Activated CD8-positive, alpha-beta T cell treated with anti-CD3 and anti-CD28 coated beads, Interleukin-2, amount 10 ng/mL, durations not matched to agents 7 days and 5 days (primary cell): ENCODE measurements around the gene GRPEL1. TPM values are rescaled to one million over a fixed set of nuclear protein-coding genes. Genes with fewer than 3 reads are reported as not detected.
A peak's percentile ranks its signal among the peaks of the same experiment; 100 is the strongest.
"Not testable (repeated sequence)": the region's sequence is repeated elsewhere in the genome, so short reads cannot be mapped to it uniquely, and the experiment has no call there.

ENCODE experiments used
- ATAC-seq: fragments of 150-1000 bp; cut with Tn5 transposase; one replicate; pipeline ENCODE4 v1.10.0; 2021; ENCODE audit warnings: moderate library complexity
- CTCF ChIA-PET: fragments of 350-600 bp; sonication (Branson Sonifier 250); formaldehyde crosslinking; loops from one replicate; lab custom pipeline; 2021; ENCODE audit warnings: antibody characterized with exemption; lab: Charles Lee
- POLR2A ChIA-PET: fragments of 350-600 bp; sonication (Branson Sonifier 250); formaldehyde crosslinking; loops from one replicate; lab custom pipeline; 2021; ENCODE audit warnings: antibody characterized with exemption; lab: Charles Lee
- DNase-seq: peaks from one replicate; pipeline ENCODE4 v3.0.0-alpha.2; 2020
- H3K27ac Mint-ChIP-seq: one replicate; pipeline ENCODE4 v1.8.0; 2021; ENCODE audit warnings: mild to moderate bottlenecking, mixed read lengths
- H3K27me3 Mint-ChIP-seq: one replicate; pipeline ENCODE4 v1.8.0; 2021; ENCODE audit warnings: low read depth, mixed read lengths
- H3K36me3 Mint-ChIP-seq: one replicate; pipeline ENCODE4 v1.8.0; 2021; ENCODE audit warnings: low read depth, mixed read lengths
- H3K4me1 Mint-ChIP-seq: one replicate; pipeline ENCODE4 v1.8.0; 2021; ENCODE audit warnings: low read depth, mixed read lengths
- H3K4me3 Mint-ChIP-seq: one replicate; pipeline ENCODE4 v1.8.0; 2021; ENCODE audit warnings: mild to moderate bottlenecking, mixed read lengths
- H3K9me3 Mint-ChIP-seq: one replicate; pipeline ENCODE4 v1.8.0; 2022; ENCODE audit warnings: mixed read lengths; ENCODE audit not compliant: insufficient read depth
- total RNA-seq, 2 experiments: library from RNA; stranded (reverse); gene quantifications; one replicate each; pipeline ENCODE4 v1.2.3, GENCODE V29; 2021

The GRPEL1 gene
- total RNA-seq, 2 experiments from 2014 or later = 43.1 to 49.4 TPM

- Mint-ChIP-seq H3K4me1 (peaks cover 18% of the 10 kb centered on the region), H3K9me3 (no peaks in the 10 kb centered on the region), H3K27me3 (peaks cover 7% of the 10 kb centered on the region), H3K36me3 (no peaks in the 10 kb centered on the region), H3K27ac (no peak overlapping the region), H3K4me3 (peak overlapping the region; percentile 31)
- CTCF ChIA-PET = interaction anchor here (0.8 to 1.0 kb wide), 2 partner anchors 33 to 88 kb away, joined by 3 read pairs; partner anchors contain the start of gene SORCS2
- POLR2A ChIA-PET = no interaction called here
- DNase-seq = no peak
- ATAC-seq = no peak
Observed at GRCh38 chr4:7104366-7105031, 36.6 kb upstream of the GRPEL1 start.

- POLR2A ChIA-PET = no interaction called here
- H3K4me1 Mint-ChIP-seq = peaks cover 18% of the 10 kb centered on the region
- H3K36me3 Mint-ChIP-seq = no peaks in the 10 kb centered on the region
- no peak for DNase-seq
- H3K9me3 Mint-ChIP-seq = no peaks in the 10 kb centered on the region
- no peak overlapping the region for H3K27ac Mint-ChIP-seq
- H3K27me3 Mint-ChIP-seq = peaks cover 7% of the 10 kb centered on the region
- ATAC-seq = no peak
- H3K4me3 Mint-ChIP-seq = peak overlapping the region; percentile 79
- CTCF ChIA-PET = interaction anchor here (0.8 to 3.3 kb wide), 7 partner anchors 15 to 90 kb away, joined by 3 to 18 read pairs (median 4); partner anchors contain the start of genes SORCS2 and TADA2B
Observed at GRCh38 chr4:7103607-7104365, 35.9 kb upstream of the GRPEL1 start.

DNA sequence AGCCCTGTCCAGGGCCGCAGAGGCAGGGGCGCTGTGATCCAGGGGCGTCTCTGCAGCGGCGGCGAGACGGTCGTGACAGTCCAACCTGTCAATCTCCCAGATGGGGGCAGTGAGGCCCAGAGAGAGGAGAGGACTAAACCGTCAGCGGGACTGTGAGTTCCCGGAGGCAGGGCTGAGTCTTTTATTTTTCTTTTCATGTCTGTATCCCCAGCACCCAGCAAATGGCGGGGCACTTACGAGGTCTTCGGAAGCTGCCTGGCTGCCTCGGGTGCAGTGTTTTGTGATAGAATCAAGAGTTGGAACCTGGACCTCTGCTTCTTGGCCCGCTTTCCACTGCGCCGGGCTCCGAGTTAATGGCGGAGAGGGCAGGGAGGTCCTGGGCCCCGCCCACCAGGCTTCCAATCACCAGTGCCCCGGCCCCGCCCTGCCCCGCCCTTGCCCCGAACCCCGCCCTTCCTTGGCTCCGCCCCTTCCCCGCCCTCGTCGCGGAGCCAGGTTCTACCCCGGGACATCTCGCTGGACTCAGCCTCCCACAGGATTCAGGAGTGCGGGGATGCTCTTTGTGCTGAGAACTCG is 35.3 kb upstream of the GRPEL1 start:
- DNase-seq = peak; percentile 89
- H3K9me3 Mint-ChIP-seq = no peaks in the 10 kb centered on the region
- ChIA-PET POLR2A (interaction anchor here (1.0 kb wide), 1 partner anchor 35 kb away, joined by 7 read pairs; the partner anchor contains the start of gene GRPEL1), CTCF (interaction anchor here (0.9 to 3.3 kb wide), 17 partner anchors 9 to 137 kb away, joined by 3 to 27 read pairs (median 4); partner anchors contain the start of genes GRPEL1 and TADA2B)
- H3K27me3 Mint-ChIP-seq = peaks cover 7% of the 10 kb centered on the region
- peak overlapping the region; percentile 79 for H3K4me3 Mint-ChIP-seq
- H3K27ac Mint-ChIP-seq = peak overlapping the region; percentile 78
- H3K36me3 Mint-ChIP-seq = no peaks in the 10 kb centered on the region
- H3K4me1 Mint-ChIP-seq = peaks cover 18% of the 10 kb centered on the region
- peak; percentile 92 for ATAC-seq

GRCh38 chr4:7102516-7102909 is 34.6 kb upstream of the GRPEL1 start:
- peak; percentile 3 for ATAC-seq
- not testable (repeated sequence) for H3K9me3 Mint-ChIP-seq, DNase-seq, H3K36me3 Mint-ChIP-seq, H3K27me3 Mint-ChIP-seq
- ChIA-PET POLR2A (interaction anchor here (1.0 kb wide), 1 partner anchor 35 kb away, joined by 7 read pairs; the partner anchor contains the start of gene GRPEL1), CTCF (interaction anchor here (0.9 to 3.3 kb wide), 17 partner anchors 9 to 136 kb away, joined by 3 to 27 read pairs (median 4); partner anchors contain the start of genes GRPEL1 and TADA2B)
- H3K4me3 Mint-ChIP-seq = peak overlapping the region; percentile 79
- peaks cover 18% of the 10 kb centered on the region for H3K4me1 Mint-ChIP-seq
- peak overlapping the region; percentile 78 for H3K27ac Mint-ChIP-seq

- peaks cover 18% of the 10 kb centered on the region for H3K4me1 Mint-ChIP-seq
- peak overlapping the region; percentile 79 for H3K4me3 Mint-ChIP-seq
- no peak overlapping the region for H3K27ac Mint-ChIP-seq
- H3K36me3 Mint-ChIP-seq = no peaks in the 10 kb centered on the region
- peak; percentile 61 for ATAC-seq
- peak; percentile 68 for DNase-seq
- POLR2A ChIA-PET = interaction anchor here (0.8 to 1.0 kb wide), 2 partner anchors 34 kb away, joined by 3 to 7 read pairs; partner anchors contain the start of gene GRPEL1
- peaks cover 12% of the 10 kb centered on the region for H3K27me3 Mint-ChIP-seq
- CTCF ChIA-PET = interaction anchor here (0.5 to 3.3 kb wide), 19 partner anchors 8 to 136 kb away, joined by 3 to 27 read pairs (median 4); partner anchors contain the start of genes GRPEL1 and TADA2B
- H3K9me3 Mint-ChIP-seq = no peaks in the 10 kb centered on the region
Observed at GRCh38 chr4:7101692-7102515, 34.0 kb upstream of the GRPEL1 start.

DNA sequence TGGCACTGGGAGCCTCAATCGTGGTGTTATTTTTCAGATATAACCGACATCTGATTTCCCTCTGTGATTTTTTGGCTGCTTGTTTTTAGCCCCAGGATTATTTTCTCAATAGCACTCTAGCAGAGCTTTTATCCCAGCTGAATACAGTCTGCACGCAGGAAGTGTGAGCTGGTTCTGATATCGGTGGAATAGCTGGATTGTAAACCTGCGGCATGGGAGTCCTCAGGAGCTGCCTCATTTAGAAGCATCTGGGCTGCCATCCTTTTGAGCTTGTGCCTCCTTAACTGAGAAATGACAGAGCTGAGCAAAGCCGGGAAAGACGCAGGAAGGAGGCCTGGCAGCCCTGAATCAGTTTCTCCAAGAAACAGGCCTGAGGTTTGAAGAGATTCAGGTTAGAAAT is 28.4 kb upstream of the GRPEL1 start:
- Mint-ChIP-seq H3K36me3 (no peaks in the 10 kb centered on the region), H3K27me3 (peaks cover 20% of the 10 kb centered on the region), H3K4me1 (no peaks in the 10 kb centered on the region), H3K9me3 (no peaks in the 10 kb centered on the region), H3K4me3 (no peak overlapping the region), H3K27ac (no peak overlapping the region)
- DNase-seq (no peak), ATAC-seq (no peak)
- ChIA-PET POLR2A (interaction anchor here (0.7 kb wide), 1 partner anchor 17 kb away, joined by 5 read pairs; no protein-coding TSS in a partner anchor), CTCF (no interaction called here)

DNA sequence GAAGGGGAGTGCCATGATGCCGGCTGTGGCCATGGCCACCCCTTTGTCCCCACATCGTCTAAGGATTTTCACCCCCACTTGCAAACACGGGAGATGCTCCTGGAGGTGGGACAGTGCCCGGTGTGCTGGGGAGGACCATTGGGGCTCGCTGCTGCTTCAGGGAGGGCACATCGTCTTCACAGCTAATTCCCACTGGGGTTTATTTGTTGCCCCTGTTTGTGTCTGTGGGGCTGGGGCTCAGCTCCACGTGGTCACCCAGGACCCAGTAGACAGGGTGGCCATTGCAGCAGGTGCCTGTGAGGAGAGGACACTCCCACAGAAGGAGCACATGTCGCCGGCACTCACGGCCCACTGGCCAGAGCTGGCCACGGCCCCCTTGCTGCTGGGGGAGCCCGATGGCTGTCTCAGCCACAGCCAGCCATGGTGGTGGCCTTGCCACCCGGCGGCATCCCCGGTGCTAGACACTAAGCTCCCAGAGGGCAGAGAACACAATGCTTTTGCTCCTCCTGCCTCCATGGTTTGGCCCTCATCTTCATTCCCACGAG is 27.8 kb upstream of the GRPEL1 start:
- peaks cover 20% of the 10 kb centered on the region for H3K27me3 Mint-ChIP-seq
- ATAC-seq (no peak), DNase-seq (no peak)
- POLR2A ChIA-PET = no interaction called here
- no peaks in the 10 kb centered on the region for H3K4me1 Mint-ChIP-seq
- no peaks in the 10 kb centered on the region for H3K36me3 Mint-ChIP-seq
- CTCF ChIA-PET = no interaction called here
- no peaks in the 10 kb centered on the region for H3K9me3 Mint-ChIP-seq
- H3K27ac Mint-ChIP-seq = no peak overlapping the region
- no peak overlapping the region for H3K4me3 Mint-ChIP-seq

DNA sequence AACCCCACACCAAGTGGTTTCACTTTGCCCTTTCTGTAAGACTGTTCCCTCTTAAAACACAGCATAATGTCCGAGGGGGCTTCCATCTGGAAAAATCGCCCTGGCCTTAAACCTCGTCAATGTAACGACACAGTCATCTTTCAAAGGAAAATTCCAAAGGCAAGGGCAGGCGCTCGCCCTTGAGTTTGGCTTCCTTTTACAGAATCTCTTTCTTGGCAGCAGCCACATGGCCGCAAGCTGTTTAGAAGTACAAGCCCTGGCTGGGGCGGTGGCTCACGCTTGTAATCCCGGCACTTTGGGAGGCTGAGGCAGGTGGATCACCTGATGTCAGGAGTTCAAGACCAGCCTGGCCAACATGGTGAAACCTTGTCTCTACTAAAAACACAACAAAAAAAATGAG is 27.1 kb upstream of the GRPEL1 start:
- peaks cover 20% of the 10 kb centered on the region for H3K27me3 Mint-ChIP-seq
- no peak for ATAC-seq
- H3K9me3 Mint-ChIP-seq = no peaks in the 10 kb centered on the region
- CTCF ChIA-PET = interaction anchor here (1.2 to 1.7 kb wide), 2 partner anchors 7 to 24 kb away, joined by 4 to 8 read pairs; no protein-coding TSS in a partner anchor
- no peaks in the 10 kb centered on the region for H3K36me3 Mint-ChIP-seq
- H3K4me1 Mint-ChIP-seq = no peaks in the 10 kb centered on the region
- POLR2A ChIA-PET = no interaction called here
- no peak for DNase-seq
- H3K4me3 Mint-ChIP-seq = no peak overlapping the region
- H3K27ac Mint-ChIP-seq = no peak overlapping the region

DNA sequence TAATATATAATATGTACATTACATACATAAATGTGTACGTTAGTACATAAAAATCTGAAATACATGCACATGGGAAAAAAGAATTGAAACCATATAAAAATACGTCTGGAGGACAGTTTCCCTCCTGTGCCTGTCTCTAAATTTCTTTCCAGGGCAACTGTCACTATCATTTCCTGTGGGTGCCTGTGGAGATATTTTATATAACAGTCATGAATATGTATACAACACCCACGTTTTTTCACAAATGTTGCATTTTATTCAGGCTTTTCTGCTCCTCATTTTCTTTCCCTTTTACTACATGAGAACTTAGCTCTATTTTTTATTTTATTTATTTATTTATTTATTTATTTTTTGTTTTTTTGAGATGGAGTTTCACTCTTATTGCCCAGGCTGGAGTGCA is 24.2 kb upstream of the GRPEL1 start:
- no peak for DNase-seq

DNA sequence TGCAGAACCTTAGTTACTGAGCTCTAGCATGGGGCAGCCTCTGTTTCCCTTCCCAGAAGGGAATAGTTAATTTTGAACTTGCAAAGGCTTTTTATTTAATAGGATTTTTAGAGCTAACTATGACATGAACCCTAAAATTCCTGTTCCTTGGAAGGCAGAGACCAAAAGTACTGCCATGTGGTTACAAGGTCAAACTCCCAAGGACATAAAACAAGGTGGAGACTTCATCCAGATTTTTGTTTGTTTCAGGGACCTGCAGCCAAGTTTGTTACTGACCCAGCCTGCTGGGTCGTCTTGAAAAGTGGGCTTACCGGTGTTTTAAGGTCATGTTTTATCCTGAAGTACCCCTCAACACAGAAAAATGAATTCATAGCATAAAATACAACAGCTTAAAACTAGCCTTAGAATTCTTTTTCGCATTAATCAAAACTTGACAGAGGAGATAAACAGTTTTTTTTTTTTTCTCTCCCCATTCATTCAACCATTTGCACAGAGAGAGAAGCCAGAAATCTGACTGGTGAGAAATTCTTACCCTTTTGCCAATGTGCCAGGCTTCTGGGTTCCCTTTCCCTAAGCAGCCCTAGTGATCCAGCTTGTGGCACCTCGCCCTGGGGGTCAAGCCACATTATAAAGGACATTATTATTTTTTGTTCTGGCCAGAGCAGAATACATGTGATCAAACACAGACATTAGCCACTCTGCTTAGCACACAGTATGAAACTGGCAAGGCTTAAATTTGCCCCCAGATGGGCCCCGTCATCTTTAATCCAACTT is 21.5 kb upstream of the GRPEL1 start:
- CTCF ChIA-PET = interaction anchor here (1.3 to 2.6 kb wide), 2 partner anchors 13 to 19 kb away, joined by 3 to 18 read pairs; no protein-coding TSS in a partner anchor
- H3K4me1 Mint-ChIP-seq = peaks cover under 1% of the 10 kb centered on the region
- H3K4me3 Mint-ChIP-seq = no peak overlapping the region
- H3K27ac Mint-ChIP-seq = no peak overlapping the region
- no peaks in the 10 kb centered on the region for H3K9me3 Mint-ChIP-seq
- ATAC-seq (no peak), DNase-seq (no peak)
- no peaks in the 10 kb centered on the region for H3K36me3 Mint-ChIP-seq
- POLR2A ChIA-PET = no interaction called here
- peaks cover 18% of the 10 kb centered on the region for H3K27me3 Mint-ChIP-seq

More for the DNA sequence above, 24.2 kb upstream of the GRPEL1 start:
- H3K4me3 Mint-ChIP-seq = no peak overlapping the region
- H3K27ac Mint-ChIP-seq = no peak overlapping the region
- ATAC-seq = no peak
- ChIA-PET POLR2A (no interaction called here), CTCF (no interaction called here)
- H3K4me1 Mint-ChIP-seq = no peaks in the 10 kb centered on the region
- H3K9me3 Mint-ChIP-seq = no peaks in the 10 kb centered on the region
- no peaks in the 10 kb centered on the region for H3K36me3 Mint-ChIP-seq
- H3K27me3 Mint-ChIP-seq = peaks cover 20% of the 10 kb centered on the region
